Measurements from ENCODE around the gene FUT7. TPM values are rescaled to one million over a fixed set of nuclear protein-coding genes. Genes with fewer than 3 reads are reported as not detected.

Gene FUT7
- total and polyA plus RNA-seq, 8 donors = 0.08 to 2.9 (median 0.11) TPM; not detected in 3

GRCh38 chr9:137048655-137049543 lies 17.0 kb upstream of the FUT7 start:
- DNase-seq (no peak), ATAC-seq (no peak)
- peaks cover 19 to 48% of the 10 kb centered on the region in 2 donors for H3K4me1 ChIP-seq
- H3K4me3 ChIP-seq = no peak overlapping the region
- no peak overlapping the region for H3K27ac ChIP-seq
- H3K27me3 ChIP-seq = peaks cover 42 to 100% of the 10 kb centered on the region in 2 donors
- no peaks in the 10 kb centered on the region for H3K36me3 ChIP-seq
- no peaks in the 10 kb centered on the region for H3K9me3 ChIP-seq
- TF ChIP-seq CTCF (IDR thresholded peaks at IDR 0.05) = no peak
- intact Hi-C loops (cut with DNase I) = no loop called here

GRCh38 chr9:137046088-137046787 lies 14.3 kb upstream of the FUT7 start, which contains the start of gene NPDC1:
NPDC1 (minus strand) TSS chr9:137046177; CDS start chr9:137045989, 188 bp downstream.
- Histone ChIP-seq H3K4me1 (peaks cover 19 to 40% of the 10 kb centered on the region in 2 donors), H3K27ac (peak within 1 kb of the TSS; percentile 39 to 65), H3K9me3 (no peaks in the 10 kb centered on the region), H3K27me3 (peaks cover 27 to 86% of the 10 kb centered on the region in 2 donors), H3K4me3 (peak within 1 kb of the TSS; percentile 40 to 53), H3K36me3 (no peaks in the 10 kb centered on the region)
- intact Hi-C loops (cut with DNase I) = no loop called here
- TF ChIP-seq CTCF (IDR thresholded peaks at IDR 0.05) = peak; percentile 77 to 87
- ATAC-seq (peak; percentile 87), DNase-seq (peak; percentile 47 to 93 (median 80))

GRCh38 chr9:137045294-137046087 lies 13.6 kb upstream of the FUT7 start:
- Histone ChIP-seq H3K27me3 (peaks cover 27 to 78% of the 10 kb centered on the region in 2 donors), H3K27ac (peak overlapping the region; percentile 39 to 65), H3K4me1 (peaks cover 19 to 47% of the 10 kb centered on the region in 2 donors), H3K4me3 (peak overlapping the region; percentile 40 to 53), H3K36me3 (peaks cover 0 to 5% of the 10 kb centered on the region in 2 donors), H3K9me3 (no peaks in the 10 kb centered on the region)
- peak; percentile 5 for ATAC-seq
- no peak for DNase-seq
- TF ChIP-seq CTCF (IDR thresholded peaks at IDR 0.05) = no peak
- intact Hi-C loops (cut with DNase I) = no loop called here

- intact Hi-C loops (cut with DNase I) = no loop called here
- peak overlapping the region; percentile 59 to 62 for H3K27ac ChIP-seq
- peaks cover 19 to 50% of the 10 kb centered on the region in 2 donors for H3K4me1 ChIP-seq
- TF ChIP-seq CTCF (IDR thresholded peaks at IDR 0.05) = no peak
- no peaks in the 10 kb centered on the region for H3K9me3 ChIP-seq
- H3K27me3 ChIP-seq = peaks cover 25 to 70% of the 10 kb centered on the region in 2 donors
- H3K36me3 ChIP-seq = peaks cover 0 to 12% of the 10 kb centered on the region in 2 donors
- peak overlapping the region; percentile 36 to 53 for H3K4me3 ChIP-seq
- DNase-seq (no peak), ATAC-seq (peak; percentile 29)
These were observed 12.8 kb upstream of the FUT7 start for GRCh38 chr9:137044502-137045177.

All from left lung (tissue), 10 donors.